Right atrium auricular region (tissue), 2 donors: ENCODE data around the gene CACNA1C. TPM values are rescaled to one million over a fixed set of nuclear protein-coding genes. Genes with fewer than 3 reads are reported as not detected.

Source experiments
- DNase-seq: peaks from one replicate; pipeline ENCODE4 v3.0.0-alpha.2; 2019; ENCODE audit warnings: low spot score
- H3K27ac ChIP-seq, 2 donors: fragments of 200-600 bp; sonication (generic); 1 replicate in 1 of 2; 2 replicates in 1 of 2; pipeline ENCODE4 v1.5.1; 2016 to 2019
- H3K27me3 ChIP-seq, 2 donors: fragments of 200-600 bp; sonication (generic); one replicate each; pipeline versions ENCODE4 v1.5.1 to v1.6.0; 2017 to 2019
- H3K36me3 ChIP-seq: fragments of 200-600 bp; sonication (generic); one replicate; pipeline ENCODE4 v1.5.1; 2016
- H3K4me1 ChIP-seq, 2 donors: fragments of 200-600 bp; sonication (generic); one replicate each; pipeline versions ENCODE4 v1.5.1 to v1.6.0; 2017 to 2019
- H3K4me3 ChIP-seq, 2 donors: fragments of 200-600 bp; sonication (generic); 1 replicate in 1 of 2; 2 replicates in 1 of 2; pipeline ENCODE4 v1.5.1; 2017 to 2019; ENCODE audit warnings: mild to moderate bottlenecking in 1 of 2, moderate library complexity in 1 of 2
- H3K9me3 ChIP-seq, 2 donors: fragments of 200-600 bp; sonication (generic); one replicate each; pipeline ENCODE4 v1.5.1; 2019
- total RNA-seq, 2 donors: library from RNA; depleted of rRNA; stranded (reverse); fragments of >200 nt; gene quantifications; one replicate each; pipeline ENCODE4 v1.1.0, GENCODE V29; 2016
- TF ChIP-seq, protein P1 (sequence below), 2 donors: fragments of 200-600 bp; sonication (generic); IDR thresholded peaks; one replicate each; pipeline ENCODE4 v1.5.1; 2019; ENCODE audit warnings: antibody characterized with exemption in 2 of 2

The CACNA1C gene
- total RNA-seq, 2 donors from 2014 or later, result 83.1 to 93.6 TPM

DNA sequence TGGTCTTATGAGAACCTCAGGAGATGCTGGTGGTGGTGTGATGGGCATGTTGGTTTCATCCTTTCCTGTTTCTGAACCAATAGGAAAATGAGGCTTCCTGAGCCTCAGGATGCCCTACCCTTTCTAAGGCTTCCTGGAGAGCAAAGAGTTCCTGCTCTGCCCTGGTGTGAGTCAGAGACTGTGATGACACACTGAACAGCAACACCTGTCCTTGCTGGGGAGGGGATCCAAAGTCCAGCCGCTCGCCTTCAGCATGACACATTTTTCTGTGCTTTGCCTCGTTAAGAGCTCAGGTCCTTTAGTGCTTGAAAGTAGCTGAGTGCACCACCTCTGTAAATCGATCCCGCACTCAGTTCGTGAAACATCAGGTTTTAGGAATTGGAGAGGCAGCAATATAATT, 116.0 kb downstream of the CACNA1C start:
- Histone ChIP-seq H3K9me3 (peaks cover 0 to 15% of the 10 kb centered on the region in 2 donors), H3K4me1 (peaks cover 0 to 60% of the 10 kb centered on the region in 2 donors), H3K27ac (peak overlapping the region; percentile 47 to 51), H3K27me3 (no peaks in the 10 kb centered on the region), H3K4me3 (no peak overlapping the region), H3K36me3 (peaks cover 12% of the 10 kb centered on the region)
- TF ChIP-seq, protein P1, sequence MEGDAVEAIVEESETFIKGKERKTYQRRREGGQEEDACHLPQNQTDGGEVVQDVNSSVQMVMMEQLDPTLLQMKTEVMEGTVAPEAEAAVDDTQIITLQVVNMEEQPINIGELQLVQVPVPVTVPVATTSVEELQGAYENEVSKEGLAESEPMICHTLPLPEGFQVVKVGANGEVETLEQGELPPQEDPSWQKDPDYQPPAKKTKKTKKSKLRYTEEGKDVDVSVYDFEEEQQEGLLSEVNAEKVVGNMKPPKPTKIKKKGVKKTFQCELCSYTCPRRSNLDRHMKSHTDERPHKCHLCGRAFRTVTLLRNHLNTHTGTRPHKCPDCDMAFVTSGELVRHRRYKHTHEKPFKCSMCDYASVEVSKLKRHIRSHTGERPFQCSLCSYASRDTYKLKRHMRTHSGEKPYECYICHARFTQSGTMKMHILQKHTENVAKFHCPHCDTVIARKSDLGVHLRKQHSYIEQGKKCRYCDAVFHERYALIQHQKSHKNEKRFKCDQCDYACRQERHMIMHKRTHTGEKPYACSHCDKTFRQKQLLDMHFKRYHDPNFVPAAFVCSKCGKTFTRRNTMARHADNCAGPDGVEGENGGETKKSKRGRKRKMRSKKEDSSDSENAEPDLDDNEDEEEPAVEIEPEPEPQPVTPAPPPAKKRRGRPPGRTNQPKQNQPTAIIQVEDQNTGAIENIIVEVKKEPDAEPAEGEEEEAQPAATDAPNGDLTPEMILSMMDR (IDR thresholded peaks at IDR 0.05), result no peak
- no peak for DNase-seq

GRCh38 chr12:2169489-2169888, 116.7 kb downstream of the CACNA1C start:
- H3K27ac ChIP-seq, result peak overlapping the region; percentile 47 to 51
- peaks cover 0 to 56% of the 10 kb centered on the region in 2 donors for H3K4me1 ChIP-seq
- H3K27me3 ChIP-seq, result no peaks in the 10 kb centered on the region
- no peak for DNase-seq
- peaks cover 0 to 15% of the 10 kb centered on the region in 2 donors for H3K9me3 ChIP-seq
- TF ChIP-seq, protein P1 (IDR thresholded peaks at IDR 0.05), result no peak
- no peak overlapping the region for H3K4me3 ChIP-seq
- peaks cover 12% of the 10 kb centered on the region for H3K36me3 ChIP-seq

DNA sequence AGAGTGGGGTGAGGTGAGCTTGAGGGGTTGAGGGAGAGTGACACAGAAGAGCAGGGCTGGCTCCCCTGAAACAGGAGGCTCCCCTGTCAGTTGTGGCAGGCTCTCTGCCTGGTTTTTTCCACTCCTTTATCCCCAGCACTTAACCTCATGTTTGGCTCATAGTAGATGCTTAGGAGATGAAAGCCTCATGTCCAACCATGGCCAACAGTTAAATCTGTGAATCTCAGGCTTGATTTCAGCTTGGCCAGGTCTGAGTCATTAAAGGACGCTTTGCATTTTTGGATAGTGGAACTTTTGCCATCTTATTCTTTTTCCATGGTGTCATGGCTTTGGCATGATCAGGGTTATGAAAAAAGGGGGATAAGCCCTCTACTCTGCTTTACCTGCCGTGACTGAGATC, 117.2 kb downstream of the CACNA1C start:
- TF ChIP-seq, protein P1 (IDR thresholded peaks at IDR 0.05), result no peak
- Histone ChIP-seq H3K4me3 (no peak overlapping the region), H3K9me3 (peaks cover 0 to 15% of the 10 kb centered on the region in 2 donors), H3K36me3 (peaks cover 10% of the 10 kb centered on the region), H3K27me3 (no peaks in the 10 kb centered on the region), H3K27ac (peak overlapping the region; percentile 47 to 51), H3K4me1 (peaks cover 0 to 60% of the 10 kb centered on the region in 2 donors)
- no peak for DNase-seq

DNA sequence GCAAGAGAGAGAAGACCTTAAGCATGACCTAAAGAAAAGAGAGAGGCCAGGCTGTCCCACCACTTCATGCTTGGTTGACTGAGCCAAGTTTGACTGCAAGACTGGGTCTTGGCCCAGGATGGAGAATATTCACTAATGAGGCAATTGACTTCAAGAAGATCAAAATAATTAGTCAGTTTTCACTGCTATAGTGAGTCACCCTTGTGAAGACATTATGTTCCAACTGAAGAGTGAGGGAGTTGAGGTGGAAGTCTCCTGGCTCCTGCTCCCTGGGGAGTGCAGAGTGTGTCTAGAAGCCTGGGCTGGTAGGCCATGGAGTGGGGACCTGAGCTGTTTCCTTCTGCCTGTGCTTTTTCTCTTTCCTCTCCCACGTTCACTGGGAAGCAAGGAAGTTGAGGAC, 117.6 kb downstream of the CACNA1C start:
- Histone ChIP-seq H3K9me3 (peaks cover 0 to 15% of the 10 kb centered on the region in 2 donors), H3K36me3 (peaks cover 6% of the 10 kb centered on the region), H3K27me3 (no peaks in the 10 kb centered on the region), H3K4me3 (no peak overlapping the region), H3K4me1 (peaks cover 0 to 62% of the 10 kb centered on the region in 2 donors), H3K27ac (peak overlapping the region; percentile 47 to 51)
- DNase-seq, result no peak
- TF ChIP-seq, protein P1 (IDR thresholded peaks at IDR 0.05), result no peak

- H3K9me3 ChIP-seq, result peaks cover 0 to 10% of the 10 kb centered on the region in 2 donors
- peaks cover 0 to 65% of the 10 kb centered on the region in 2 donors for H3K4me1 ChIP-seq
- H3K27me3 ChIP-seq, result no peaks in the 10 kb centered on the region
- peak overlapping the region; percentile 39 to 51 for H3K27ac ChIP-seq
- H3K4me3 ChIP-seq, result no peak overlapping the region
- DNase-seq, result no peak
- H3K36me3 ChIP-seq, result peaks cover 6% of the 10 kb centered on the region
- TF ChIP-seq, protein P1 (IDR thresholded peaks at IDR 0.05), result no peak
Observed at GRCh38 chr12:2171672-2172426, 119.1 kb downstream of the CACNA1C start.
